GM12878 (cell line): ENCODE data around the gene IRF7.

Experiments
- BCLAF1 ChIP-seq: fragments of 450-650 bp; IDR thresholded peaks from 2 replicates; pipeline ENCODE4 v1.6.1; 2017; ENCODE audit warnings: antibody characterized with exemption, mild to moderate bottlenecking, moderate library complexity
- CBFB ChIP-seq: IDR thresholded peaks from 2 replicates; pipeline ENCODE4 v1.6.1; 2016; ENCODE audit warnings: antibody characterized with exemption, low read depth
- CHD2 ChIP-seq: IDR thresholded peaks from 2 replicates; pipeline ENCODE4 v1.6.1; 2011; ENCODE audit warnings: low read depth, low read length, improper control_type of control experiment, borderline replicate concordance
- CREB1 ChIP-seq: IDR thresholded peaks from 2 replicates; pipeline ENCODE4 v1.6.1; 2012; ENCODE audit warnings: low read depth, mild to moderate bottlenecking, inconsistent platforms
- EED ChIP-seq: sonication (generic); IDR thresholded peaks from 2 replicates; pipeline ENCODE4 v1.6.1; 2016; ENCODE audit warnings: antibody characterized with exemption, low read depth
- EP300 ChIP-seq, 2 experiments: fragments of 150-350 bp in 1 of 2; IDR thresholded peaks; 2 replicates each; pipeline ENCODE4 v1.6.1; 2011 to 2012; ENCODE audit warnings: low read depth in 2 of 2, low read length in 2 of 2, borderline replicate concordance in 1 of 2, improper control_type of control experiment in 1 of 2, inconsistent platforms in 1 of 2; ENCODE audit not compliant: control insufficient read depth in 1 of 2
- GABPA ChIP-seq: IDR thresholded peaks from 2 replicates; pipeline ENCODE4 v1.6.1; 2014; ENCODE audit warnings: antibody characterized with exemption, low read depth, mild to moderate bottlenecking, inconsistent platforms
- JUNB ChIP-seq: IDR thresholded peaks from 2 replicates; pipeline ENCODE4 v1.6.1; 2016; ENCODE audit warnings: antibody characterized with exemption, mild to moderate bottlenecking
- POLR2A ChIP-seq: IDR thresholded peaks from 2 replicates; pipeline ENCODE4 v1.6.1; 2011; ENCODE audit warnings: low read depth, mild to moderate bottlenecking, low read length
- SRF ChIP-seq, 2 experiments: IDR thresholded peaks; 2 replicates each; pipeline ENCODE4 v1.6.1; 2011; ENCODE audit warnings: low read depth in 2 of 2, low read length in 2 of 2, mild to moderate bottlenecking in 1 of 2, moderate library complexity in 1 of 2
- TF ChIP-seq, protein P1 (sequence below), 3 experiments: IDR thresholded peaks in 2 of 3; conservative IDR thresholded peaks in 1 of 3; 2 replicates each; pipeline ENCODE4 v1.5.1; 2011; ENCODE audit warnings: low read depth in 3 of 3, low read length in 3 of 3, mild to moderate bottlenecking in 3 of 3, control low read depth in 2 of 3, moderate library complexity in 2 of 3, inconsistent platforms in 1 of 3, mixed read lengths in 1 of 3; ENCODE audit not compliant: control insufficient read depth in 2 of 3, insufficient read depth in 1 of 3; ENCODE audit errors: extremely low read depth in 1 of 3

DNA sequence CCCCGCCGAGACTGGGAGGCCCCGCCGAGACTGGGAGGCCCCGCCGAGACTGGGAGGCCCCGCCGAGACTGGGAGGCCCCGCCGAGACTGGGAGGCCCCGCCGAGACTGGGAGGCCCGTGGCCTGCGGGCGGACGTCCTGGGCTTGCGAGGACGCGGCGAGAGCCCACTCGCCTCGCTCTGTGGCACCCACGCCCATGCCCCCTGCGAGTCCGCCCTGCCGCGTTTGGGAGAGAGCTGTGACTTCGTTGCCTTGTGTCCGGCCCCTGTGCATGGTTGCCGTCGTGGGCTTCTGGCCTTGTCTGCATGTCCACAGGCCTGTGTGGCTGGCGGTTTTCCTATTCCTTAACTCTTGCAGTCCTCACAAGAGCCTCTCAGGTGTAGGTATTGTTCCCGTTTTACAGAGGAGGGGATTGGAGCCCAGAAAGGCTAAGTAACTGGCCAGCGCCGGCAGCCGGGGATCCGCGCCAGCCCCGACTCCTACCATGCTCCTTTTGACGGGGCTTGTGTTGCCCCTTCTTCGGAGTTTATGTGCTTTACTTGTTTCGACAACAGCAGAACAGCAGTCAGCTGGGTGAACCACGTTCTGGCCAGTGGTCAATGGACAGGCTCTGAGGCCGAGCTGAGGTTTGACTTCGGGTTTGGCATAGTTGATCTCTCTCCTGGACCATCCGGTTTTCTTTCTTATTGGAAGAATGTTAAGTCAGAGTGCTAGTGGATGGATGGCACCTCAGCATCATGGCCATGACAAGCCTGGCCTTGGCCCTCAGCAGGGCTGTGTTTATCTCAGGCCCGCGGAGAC lies 38.7 kb downstream of the IRF7 start:
- TF ChIP-seq GABPA, result no peak
- TF ChIP-seq, protein P1, sequence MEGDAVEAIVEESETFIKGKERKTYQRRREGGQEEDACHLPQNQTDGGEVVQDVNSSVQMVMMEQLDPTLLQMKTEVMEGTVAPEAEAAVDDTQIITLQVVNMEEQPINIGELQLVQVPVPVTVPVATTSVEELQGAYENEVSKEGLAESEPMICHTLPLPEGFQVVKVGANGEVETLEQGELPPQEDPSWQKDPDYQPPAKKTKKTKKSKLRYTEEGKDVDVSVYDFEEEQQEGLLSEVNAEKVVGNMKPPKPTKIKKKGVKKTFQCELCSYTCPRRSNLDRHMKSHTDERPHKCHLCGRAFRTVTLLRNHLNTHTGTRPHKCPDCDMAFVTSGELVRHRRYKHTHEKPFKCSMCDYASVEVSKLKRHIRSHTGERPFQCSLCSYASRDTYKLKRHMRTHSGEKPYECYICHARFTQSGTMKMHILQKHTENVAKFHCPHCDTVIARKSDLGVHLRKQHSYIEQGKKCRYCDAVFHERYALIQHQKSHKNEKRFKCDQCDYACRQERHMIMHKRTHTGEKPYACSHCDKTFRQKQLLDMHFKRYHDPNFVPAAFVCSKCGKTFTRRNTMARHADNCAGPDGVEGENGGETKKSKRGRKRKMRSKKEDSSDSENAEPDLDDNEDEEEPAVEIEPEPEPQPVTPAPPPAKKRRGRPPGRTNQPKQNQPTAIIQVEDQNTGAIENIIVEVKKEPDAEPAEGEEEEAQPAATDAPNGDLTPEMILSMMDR (IDR thresholded peaks at IDR 0.05 in 2 of 3, conservative IDR thresholded peaks at IDR 0.05 in 1 of 3; ENCODE audit: control insufficient read depth in 2 of 3, extremely low read depth in 1 of 3, insufficient read depth in 1 of 3, low read depth in 3 of 3, low read length in 3 of 3), result no peak
- TF ChIP-seq EED, result no peak
- no peak for TF ChIP-seq BCLAF1
- no peak for TF ChIP-seq SRF (IDR thresholded peaks at IDR 0.05; ENCODE audit: low read depth in 2 of 2, low read length in 2 of 2)
- TF ChIP-seq JUNB, result no peak
- TF ChIP-seq CBFB, result no peak
- TF ChIP-seq POLR2A, result no peak
- no peak for TF ChIP-seq EP300 (IDR thresholded peaks at IDR 0.05; ENCODE audit: borderline replicate concordance in 1 of 2, control insufficient read depth in 1 of 2, low read depth in 2 of 2, low read length in 2 of 2)
- TF ChIP-seq CHD2, result no peak
- TF ChIP-seq CREB1, result no peak
